ENCODE measurements around the gene ENPP4. TPM values are rescaled to one million over a fixed set of nuclear protein-coding genes. Genes with fewer than 3 reads are reported as not detected.
A peak's percentile ranks its signal among the peaks of the same experiment; 100 is the strongest.

ENPP4 gene
- total RNA-seq, 1 donor from 2014 or later, result 11.9 TPM

- H3K27me3 Mint-ChIP-seq, result no peaks in the 10 kb centered on the region
- peaks cover 11% of the 10 kb centered on the region for H3K4me1 Mint-ChIP-seq (ENCODE audit: low read depth)
- H3K27ac Mint-ChIP-seq, result peak within 1 kb of the TSS; percentile 96
- H3K9me3 Mint-ChIP-seq (ENCODE audit: low read depth), result no peaks in the 10 kb centered on the region
- TF ChIP-seq CTCF (IDR thresholded peaks at IDR 0.05; ENCODE audit: unreplicated experiment), result no peak
- H3K4me3 Mint-ChIP-seq (ENCODE audit: low read depth), result peak within 1 kb of the TSS; percentile 91
- peaks cover 10% of the 10 kb centered on the region for H3K36me3 Mint-ChIP-seq (ENCODE audit: insufficient read depth)
- peak; percentile 93 for DNase-seq (ENCODE audit: low spot score, unreplicated experiment)
Observed at GRCh38 chr6:46170357-46171289, 40.8 kb downstream of the ENPP4 start, which contains the start of gene ENPP5. TSS of gene ENPP5 (minus strand) at chr6:46170980. CDS start at chr6:46168262, 2,718 bp downstream.

GRCh38 chr6:46172176-46172575, 42.4 kb downstream of the ENPP4 start:
- TF ChIP-seq CTCF (IDR thresholded peaks at IDR 0.05; ENCODE audit: unreplicated experiment), result no peak
- H3K4me1 Mint-ChIP-seq (ENCODE audit: low read depth), result peaks cover 11% of the 10 kb centered on the region
- no peak for DNase-seq (ENCODE audit: low spot score, unreplicated experiment)
- H3K36me3 Mint-ChIP-seq (ENCODE audit: insufficient read depth), result peaks cover 5% of the 10 kb centered on the region
- H3K4me3 Mint-ChIP-seq (ENCODE audit: low read depth), result no peak overlapping the region
- H3K27me3 Mint-ChIP-seq, result no peaks in the 10 kb centered on the region
- no peak overlapping the region for H3K27ac Mint-ChIP-seq
- no peaks in the 10 kb centered on the region for H3K9me3 Mint-ChIP-seq (ENCODE audit: low read depth)

DNA sequence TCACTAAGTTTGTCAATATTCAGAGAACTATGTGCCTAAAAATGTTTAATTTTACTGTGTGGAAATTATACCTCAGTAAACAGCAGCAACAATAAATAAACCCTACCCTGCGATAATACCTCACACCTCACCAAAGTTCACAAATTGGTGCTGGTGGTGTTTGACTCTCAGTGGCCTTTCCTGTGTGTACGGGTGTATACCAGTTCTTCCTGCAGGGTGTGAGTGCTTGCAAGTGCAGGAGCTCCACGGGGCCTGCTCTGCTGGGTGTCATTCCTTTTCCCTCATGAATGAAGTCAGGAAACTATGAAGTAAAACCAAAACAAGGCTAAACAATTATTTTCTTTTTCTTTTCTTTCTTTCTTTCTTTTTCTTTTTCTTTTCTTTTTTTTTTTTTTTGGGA, 45.1 kb downstream of the ENPP4 start:
- no peaks in the 10 kb centered on the region for H3K36me3 Mint-ChIP-seq (ENCODE audit: insufficient read depth)
- H3K4me1 Mint-ChIP-seq (ENCODE audit: low read depth), result peaks cover 7% of the 10 kb centered on the region
- TF ChIP-seq CTCF (IDR thresholded peaks at IDR 0.05; ENCODE audit: unreplicated experiment), result no peak
- H3K27ac Mint-ChIP-seq, result no peak overlapping the region
- H3K27me3 Mint-ChIP-seq, result peaks cover 8% of the 10 kb centered on the region
- no peaks in the 10 kb centered on the region for H3K9me3 Mint-ChIP-seq (ENCODE audit: low read depth)
- no peak overlapping the region for H3K4me3 Mint-ChIP-seq (ENCODE audit: low read depth)
- DNase-seq (ENCODE audit: low spot score, unreplicated experiment), result no peak

- H3K4me1 Mint-ChIP-seq (ENCODE audit: low read depth), result peaks cover 4% of the 10 kb centered on the region
- no peaks in the 10 kb centered on the region for H3K9me3 Mint-ChIP-seq (ENCODE audit: low read depth)
- no peak overlapping the region for H3K4me3 Mint-ChIP-seq (ENCODE audit: low read depth)
- H3K36me3 Mint-ChIP-seq (ENCODE audit: insufficient read depth), result no peaks in the 10 kb centered on the region
- no peak for DNase-seq (ENCODE audit: low spot score, unreplicated experiment)
- no peak overlapping the region for H3K27ac Mint-ChIP-seq
- peaks cover 8% of the 10 kb centered on the region for H3K27me3 Mint-ChIP-seq
- TF ChIP-seq CTCF (IDR thresholded peaks at IDR 0.05; ENCODE audit: unreplicated experiment), result no peak
Observed at GRCh38 chr6:46175446-46175845, 45.7 kb downstream of the ENPP4 start.

- peaks cover 4% of the 10 kb centered on the region for H3K4me1 Mint-ChIP-seq (ENCODE audit: low read depth)
Observed at GRCh38 chr6:46175976-46176375, 46.2 kb downstream of the ENPP4 start.

More at GRCh38 chr6:46175976-46176375, 46.2 kb downstream of the ENPP4 start:
- H3K4me3 Mint-ChIP-seq (ENCODE audit: low read depth), result no peak overlapping the region
- H3K27ac Mint-ChIP-seq, result no peak overlapping the region
- H3K9me3 Mint-ChIP-seq (ENCODE audit: low read depth), result no peaks in the 10 kb centered on the region
- DNase-seq (ENCODE audit: low spot score, unreplicated experiment), result no peak
- no peaks in the 10 kb centered on the region for H3K36me3 Mint-ChIP-seq (ENCODE audit: insufficient read depth)
- no peak for TF ChIP-seq CTCF (IDR thresholded peaks at IDR 0.05; ENCODE audit: unreplicated experiment)
- peaks cover 8% of the 10 kb centered on the region for H3K27me3 Mint-ChIP-seq

All from progenitor cell of endocrine pancreas (in vitro differentiated cells).